ENCODE results near the gene INHBC.

Gene INHBC

DNA sequence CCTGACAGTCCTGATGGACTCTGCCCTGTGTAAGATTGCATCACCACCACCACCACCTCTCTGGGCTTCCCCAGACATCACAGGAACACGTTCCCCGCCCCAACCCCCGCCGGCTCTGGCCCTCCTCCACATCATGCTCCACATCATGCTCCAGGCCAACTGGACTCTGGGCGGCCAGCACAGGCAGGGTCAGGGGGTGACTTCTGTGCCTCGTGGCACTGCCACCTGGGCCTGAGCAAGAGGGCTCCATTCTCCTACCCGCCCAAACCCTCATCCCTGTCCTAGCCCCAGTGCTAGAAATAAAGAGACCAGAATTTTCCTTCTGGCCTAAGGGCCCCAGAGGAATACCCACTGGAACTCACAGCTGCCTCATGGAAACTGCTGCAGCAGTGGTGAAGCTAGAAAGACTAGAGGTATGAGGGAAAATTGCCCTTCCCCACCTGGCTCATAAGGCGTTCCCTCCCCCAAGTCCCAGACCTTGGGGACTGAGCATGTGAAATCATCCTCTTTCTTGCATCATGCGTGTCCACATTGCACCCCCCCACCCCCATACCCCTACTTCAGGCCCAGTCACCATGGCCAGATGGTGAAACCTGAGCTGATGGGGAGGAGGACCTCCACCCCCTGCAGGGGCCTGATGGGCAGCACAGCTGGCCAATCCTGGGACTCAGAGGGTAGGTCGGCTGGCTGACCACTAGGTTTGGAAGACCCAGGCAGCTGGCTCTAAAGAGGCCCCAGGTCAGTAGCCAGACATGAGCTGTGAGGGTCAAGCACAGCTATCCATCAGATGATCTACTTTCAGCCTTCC lies 20.2 kb downstream of the INHBC start, which contains the start of gene INHBE:
INHBE (plus strand) TSS at position 742 of the 808 bp plus-strand sequence. CDS start 230 bp downstream, outside the sequence.
- peak; percentile 63 to 85 for DNase-seq

- DNase-seq: no peak
Measured at GRCh38 chr12:57455374-57456144, 21.0 kb downstream of the INHBC start.

- no peak for DNase-seq
Measured at GRCh38 chr12:57456145-57456700, 21.6 kb downstream of the INHBC start.

GRCh38 chr12:57456737-57457490 lies 22.3 kb downstream of the INHBC start:
- DNase-seq: no peak

DNA sequence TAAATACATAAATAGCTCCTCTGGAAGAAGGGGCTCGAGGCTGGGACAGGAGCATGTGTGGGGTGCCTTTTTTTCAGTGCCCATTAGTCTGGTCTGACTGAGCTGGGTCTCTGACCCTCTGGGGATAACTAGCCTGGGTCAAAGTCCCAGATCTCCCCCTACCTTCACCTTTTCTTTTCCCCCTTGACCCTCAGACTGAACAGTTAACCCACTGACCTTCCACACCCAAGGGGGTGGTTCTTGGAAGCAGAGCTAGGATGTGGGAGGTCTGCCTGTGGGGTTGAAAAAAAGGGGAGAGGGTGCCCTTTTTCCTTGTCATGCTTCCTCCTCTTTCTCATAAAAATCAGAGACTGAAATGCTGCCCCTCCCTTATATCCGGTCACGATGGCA lies 24.1 kb downstream of the INHBC start:
- no peak for DNase-seq

DNA sequence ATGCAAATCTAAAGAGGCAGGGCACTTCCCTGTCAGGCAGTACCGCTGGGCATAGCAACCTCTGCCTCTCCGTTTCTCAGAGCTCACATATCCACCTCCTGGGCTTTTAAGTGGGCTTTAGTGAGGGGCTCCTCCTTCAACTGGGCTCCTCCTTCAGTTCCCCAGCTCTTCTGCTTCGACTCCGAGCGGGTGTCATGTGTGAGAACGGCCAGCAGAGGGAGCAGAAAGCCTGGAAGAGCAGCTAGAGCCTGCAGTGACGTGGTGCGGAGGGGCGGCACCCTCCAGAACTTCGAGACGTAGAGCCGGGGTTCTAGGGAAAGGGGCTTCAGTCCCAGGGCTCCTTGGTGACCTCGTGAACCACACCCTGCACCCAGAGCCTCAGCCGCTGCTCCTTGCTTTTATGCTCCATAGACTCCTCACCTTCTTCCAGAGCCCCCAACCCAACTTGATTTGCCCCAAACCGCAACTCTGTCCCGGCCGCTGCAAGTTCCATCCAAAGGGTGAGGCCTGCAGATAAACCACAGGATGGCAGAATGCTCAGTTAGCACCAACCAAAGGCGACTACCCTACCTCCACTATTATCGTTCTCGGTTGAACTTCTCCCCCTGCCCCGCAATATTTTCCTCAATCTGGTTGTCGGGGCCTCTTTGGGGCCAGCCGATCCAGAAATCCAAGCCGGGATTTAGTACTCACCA lies 24.6 kb downstream of the INHBC start:
- DNase-seq: peak; percentile 89 to 97

DNA sequence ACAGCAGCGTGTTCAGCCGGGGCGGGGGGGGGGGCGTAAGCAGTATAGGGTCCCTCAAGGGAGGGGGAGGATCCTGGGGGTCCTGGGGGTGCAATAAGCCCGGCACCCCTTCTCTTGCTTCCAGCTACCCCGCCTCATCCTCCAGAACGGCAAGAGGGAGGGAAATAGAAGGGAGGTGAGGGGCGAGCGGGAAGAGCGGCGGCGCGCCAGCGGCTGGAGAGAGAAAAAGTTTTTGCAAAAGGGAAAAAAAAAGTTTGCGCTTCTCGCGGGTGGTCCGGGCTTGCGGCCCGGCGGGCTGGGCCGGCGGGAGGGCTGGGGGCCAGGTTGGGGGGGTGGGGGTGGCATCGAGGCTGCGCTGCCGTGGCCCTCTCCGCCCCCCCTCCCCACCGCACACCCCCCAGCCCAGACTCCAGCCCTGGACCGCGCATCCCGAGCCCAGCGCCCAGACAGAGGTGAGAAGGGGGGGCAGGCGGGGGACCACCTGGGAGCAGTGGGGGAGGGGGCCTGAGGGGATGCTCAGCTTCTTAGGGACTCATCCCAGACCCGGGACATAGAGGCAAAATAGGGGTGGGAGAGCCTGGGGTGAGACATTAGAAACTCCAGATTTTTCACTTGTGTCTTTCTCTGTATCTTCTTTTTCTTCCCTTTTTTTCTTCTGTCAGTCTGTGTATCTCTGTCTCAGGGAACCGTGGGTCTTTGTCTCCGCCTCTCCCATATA lies 25.3 kb downstream of the INHBC start, which contains the start of gene GLI1:
GLI1 (plus strand) TSS at position 36 of the 718 bp plus-strand sequence. CDS start 3,907 bp downstream, outside the sequence.
- DNase-seq: no peak

DNA sequence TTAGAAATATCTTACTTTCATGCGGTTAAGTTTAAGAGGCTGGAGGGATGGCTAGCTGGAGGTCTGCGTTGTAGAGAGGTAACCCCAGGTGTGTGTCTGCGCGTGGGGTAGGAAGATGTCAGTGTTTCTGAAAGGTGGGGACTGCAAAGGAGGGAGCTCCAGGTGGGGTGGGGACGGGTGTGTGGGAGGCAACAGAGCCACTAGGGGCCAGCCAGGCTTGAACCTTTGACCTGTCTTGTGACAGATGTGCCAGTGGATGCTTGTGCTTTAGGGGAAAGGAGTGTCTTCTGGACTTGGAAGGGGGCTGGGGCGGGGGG lies 25.8 kb downstream of the INHBC start:
- no peak for DNase-seq

DNA sequence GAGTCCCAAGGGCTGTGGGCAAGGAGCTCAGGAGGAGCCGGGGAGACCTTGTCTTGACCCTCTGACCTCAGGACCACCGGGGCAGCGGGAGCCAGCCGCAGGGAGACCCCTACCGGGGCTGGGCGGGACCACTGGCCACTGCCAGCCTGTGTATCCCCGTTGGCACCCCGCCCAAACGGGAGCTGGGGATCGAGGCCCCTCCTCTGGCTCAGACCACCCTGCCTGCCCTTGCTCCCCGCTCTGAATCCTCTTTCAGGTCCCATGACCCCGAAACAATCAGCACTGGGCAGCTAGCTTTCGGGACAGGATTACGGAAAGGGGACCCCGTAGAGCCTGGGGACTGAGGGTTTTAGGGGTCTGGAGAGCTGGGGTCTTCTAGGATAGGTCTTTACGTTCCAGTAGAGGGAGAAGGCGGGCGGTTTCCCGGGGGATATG lies 26.3 kb downstream of the INHBC start:
- no peak for DNase-seq

- DNase-seq: no peak
Measured at GRCh38 chr12:57461276-57461916, 26.8 kb downstream of the INHBC start.

DNA sequence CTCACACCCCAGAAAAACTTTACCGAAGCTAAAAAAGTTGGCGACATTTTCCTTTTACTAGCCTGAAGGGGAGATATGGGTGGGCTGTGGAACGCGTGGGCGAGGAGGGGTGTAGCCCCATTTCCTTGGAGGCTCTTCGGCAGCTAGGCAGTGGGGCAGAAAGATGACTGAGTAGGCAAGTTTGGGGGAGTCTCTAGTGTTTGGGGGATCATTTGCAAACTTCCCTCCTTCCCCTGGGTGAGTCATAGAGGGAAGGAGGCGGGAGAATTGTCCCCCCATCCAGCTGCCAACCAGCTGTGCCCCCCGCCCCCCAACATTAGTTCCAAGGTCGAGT lies 27.3 kb downstream of the INHBC start:
- no peak for DNase-seq

DNA sequence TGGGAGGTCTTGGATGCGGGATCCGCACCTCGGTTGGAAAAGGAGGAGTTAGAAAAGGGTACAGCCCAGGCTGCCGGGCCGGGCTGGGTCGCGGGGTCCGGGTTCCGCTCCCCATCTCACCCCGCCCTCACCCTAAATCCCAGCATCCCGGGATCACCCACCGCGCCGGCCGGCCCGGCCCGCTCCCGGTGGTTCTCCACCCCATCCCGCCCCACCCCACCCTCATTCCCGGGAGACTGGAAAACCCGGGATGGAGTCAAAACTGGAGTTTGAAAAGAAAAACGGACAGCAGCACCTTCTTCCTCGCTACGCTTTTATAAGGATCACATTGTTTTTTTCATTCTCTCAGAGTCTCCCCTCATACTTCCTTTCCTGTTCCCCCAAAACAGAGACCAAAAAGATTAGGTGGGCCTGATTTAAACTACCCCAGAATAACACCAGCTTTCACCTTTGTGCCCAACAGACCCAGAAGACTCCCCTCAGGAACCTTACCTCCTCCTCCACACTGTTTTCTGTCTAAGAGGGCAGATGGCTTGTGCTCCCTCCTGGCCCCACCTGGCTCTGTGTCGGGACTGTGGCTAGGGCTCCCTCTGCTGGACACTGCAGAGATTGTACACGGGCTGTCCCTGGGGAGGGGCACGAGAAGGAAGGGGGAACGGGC lies 27.8 kb downstream of the INHBC start:
- DNase-seq: peak; percentile 62 to 89

- DNase-seq: no peak
Measured at GRCh38 chr12:57462912-57463253, 28.3 kb downstream of the INHBC start.

- DNase-seq: no peak
Measured at GRCh38 chr12:57464569-57464968, 30.0 kb downstream of the INHBC start.

DNA sequence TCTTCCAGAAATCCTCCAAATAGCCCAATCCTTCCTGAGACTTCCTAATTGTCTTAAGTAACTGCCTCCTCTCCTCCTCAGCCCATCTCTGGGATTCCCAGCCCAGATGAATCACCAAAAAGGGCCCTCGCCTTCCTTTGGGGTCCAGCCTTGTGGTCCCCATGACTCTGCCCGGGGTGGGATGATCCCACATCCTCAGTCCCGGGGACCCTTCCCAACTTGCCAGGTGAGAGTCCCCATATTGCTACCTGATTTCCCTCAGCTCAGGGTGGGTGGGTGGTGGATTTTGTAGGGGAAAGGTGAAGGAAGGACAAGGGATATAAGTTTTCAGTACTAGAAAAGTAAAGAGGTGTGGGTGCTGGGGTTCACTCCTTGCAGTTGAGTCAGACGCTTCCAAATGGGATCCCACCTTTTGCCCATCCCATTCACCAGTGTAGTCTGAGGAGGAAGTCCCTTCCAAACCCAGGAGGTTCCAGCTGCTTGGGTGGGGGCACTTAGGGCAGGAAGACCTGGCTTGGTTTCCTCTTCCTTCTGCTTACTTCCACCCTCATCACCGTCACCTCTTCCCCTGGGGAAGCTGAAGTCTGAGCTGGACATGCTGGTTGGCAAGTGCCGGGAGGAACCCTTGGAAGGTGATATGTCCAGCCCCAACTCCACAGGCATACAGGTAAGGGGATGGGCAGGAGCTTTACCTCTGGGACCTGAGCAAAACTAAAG lies 30.6 kb downstream of the INHBC start:
- no peak for DNase-seq

DNA sequence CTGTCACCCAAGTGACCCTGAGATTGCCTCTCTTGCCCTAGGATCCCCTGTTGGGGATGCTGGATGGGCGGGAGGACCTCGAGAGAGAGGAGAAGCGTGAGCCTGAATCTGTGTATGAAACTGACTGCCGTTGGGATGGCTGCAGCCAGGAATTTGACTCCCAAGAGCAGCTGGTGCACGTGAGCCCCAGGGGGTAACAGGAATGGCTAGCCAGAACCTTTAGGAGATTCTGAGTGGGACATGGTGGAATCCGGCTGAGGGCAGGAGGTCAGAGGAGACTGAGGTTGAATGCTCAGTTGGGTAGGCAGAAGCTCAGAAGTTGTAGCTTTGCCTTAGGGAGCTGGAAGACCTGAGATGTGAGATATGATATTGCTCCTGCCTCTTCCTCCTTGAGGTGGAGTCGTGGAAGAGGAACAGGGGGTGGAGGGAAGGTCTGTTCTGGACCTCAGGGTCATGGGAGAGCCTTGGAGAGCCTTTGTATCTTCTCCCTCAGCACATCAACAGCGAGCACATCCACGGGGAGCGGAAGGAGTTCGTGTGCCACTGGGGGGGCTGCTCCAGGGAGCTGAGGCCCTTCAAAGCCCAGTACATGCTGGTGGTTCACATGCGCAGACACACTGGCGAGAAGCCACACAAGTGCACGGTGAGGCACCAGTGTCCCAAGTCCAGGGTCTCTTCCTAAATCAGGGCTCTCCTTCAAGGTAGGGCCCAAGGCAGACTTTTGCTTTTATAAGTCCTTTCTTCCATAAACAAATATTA lies 31.3 kb downstream of the INHBC start:
- no peak for DNase-seq

DNA sequence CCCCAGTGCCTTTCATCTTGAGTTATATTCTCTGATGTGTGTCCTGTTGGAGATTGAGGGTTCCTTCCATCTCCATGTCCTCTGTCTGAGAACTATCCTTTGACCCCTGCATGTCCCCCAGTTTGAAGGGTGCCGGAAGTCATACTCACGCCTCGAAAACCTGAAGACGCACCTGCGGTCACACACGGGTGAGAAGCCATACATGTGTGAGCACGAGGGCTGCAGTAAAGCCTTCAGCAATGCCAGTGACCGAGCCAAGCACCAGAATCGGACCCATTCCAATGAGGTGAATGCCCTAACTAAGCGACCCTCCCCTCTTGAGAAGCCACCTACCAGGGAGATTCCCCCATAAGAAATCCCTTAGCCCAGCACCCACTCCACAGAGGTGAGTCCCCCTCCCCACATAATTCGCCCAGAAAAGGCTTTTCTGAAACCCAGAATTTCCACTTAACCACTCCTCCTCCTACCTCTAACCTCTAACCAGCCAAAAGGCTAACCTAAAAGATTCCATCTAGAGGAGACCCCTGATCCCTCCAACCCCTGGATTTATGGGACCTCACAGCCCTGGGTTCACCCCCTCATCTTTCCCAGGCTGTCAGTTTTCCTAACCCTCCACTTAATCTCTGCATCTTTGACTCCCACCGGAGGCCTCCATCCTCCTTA lies 32.8 kb downstream of the INHBC start:
- no peak for DNase-seq

GRCh38 chr12:57467915-57468314 lies 33.3 kb downstream of the INHBC start:
- no peak for DNase-seq

All from inflammatory macrophage treated with lipopolysaccharide for 1 hour (primary cell).